GM19468 (cell line): ENCODE results near the gene LYRM4.
"Not testable (repeated sequence)": the region's sequence is repeated elsewhere in the genome, so short reads cannot be mapped to it uniquely, and the experiment has no call there.

Experiments used
- ATAC-seq: cut with Tn5 transposase; IDR thresholded peaks from one replicate; pipeline ENCODE4 v1.9.1; 2021; ENCODE audit warnings: mild to moderate bottlenecking, moderate library complexity, moderate number of reproducible peaks; ENCODE audit not compliant: unreplicated experiment; ENCODE audit errors: extremely low read depth

LYRM4 gene

GRCh38 chr6:5063617-5064016 lies 197.1 kb downstream of the LYRM4 start:
- no peak for ATAC-seq

GRCh38 chr6:5061152-5061551 lies 199.6 kb downstream of the LYRM4 start:
- no peak for ATAC-seq

- ATAC-seq = not testable (repeated sequence)
Measured at GRCh38 chr6:5060439-5060838, 200.3 kb downstream of the LYRM4 start.

- ATAC-seq = no peak
Measured at GRCh38 chr6:5059036-5059896, 201.5 kb downstream of the LYRM4 start.
